GM12878 (cell line): ENCODE results near the gene TBC1D1. TPM values are rescaled to one million over a fixed set of nuclear protein-coding genes. Genes with fewer than 3 reads are reported as not detected.

ENCODE experiments used
- ATAC-seq: fragments of 200-7000 bp; cut with Tn5 transposase; 3 replicates; pipeline ENCODE4 v1.9.1; 2020; ENCODE audit warnings: mild to moderate bottlenecking, moderate library complexity
- BruUV-seq: library from RNA; stranded (reverse); fragments of 400-500 nt; replicated peaks from 2 replicates; lab custom pipeline; 2021; lab: Mats Ljungman, UMichigan
- CTCF ChIA-PET: fragments of 300-600 bp; sonication (Branson Sonifier 250); formaldehyde crosslinking; extraction: SDS; loops from one replicate; lab custom pipeline; 2021; ENCODE audit warnings: inconsistent platforms; lab: Yijun Ruan, JAX
- POLR2A ChIA-PET: fragments of 350-600 bp; formaldehyde crosslinking; extraction: SDS; loops from one replicate; lab custom pipeline; 2021; ENCODE audit warnings: inconsistent platforms; lab: Charles Lee
- RAD21 ChIA-PET: fragments of 300-600 bp; sonication (Branson Sonifier 250); formaldehyde crosslinking; loops from one replicate; lab custom pipeline; 2023; ENCODE audit warnings: antibody characterized with exemption; ENCODE audit not compliant: unreplicated experiment; lab: Charles Lee
- SMC1A ChIA-PET: fragments of 300-600 bp; sonication (Branson Sonifier 250); formaldehyde crosslinking; loops from one replicate; lab custom pipeline; 2023; ENCODE audit not compliant: unreplicated experiment, uncharacterized antibody; lab: Charles Lee
- DNase-seq: peaks from one replicate; pipeline ENCODE4 v3.0.0-alpha.2; 2011; ENCODE audit warnings: low read depth, low spot score
- FAIRE-seq: peaks from 3 replicates; lab custom pipeline; 2011; peaks lifted over from hg19 to GRCh38; lab: Jason Lieb, UNC
- H2AFZ ChIP-seq: 2 replicates; pipeline ENCODE4 v1.6.0; 2011; ENCODE audit warnings: low read depth, low read length, control low read depth; ENCODE audit not compliant: control insufficient read depth
- H3K27ac ChIP-seq: 2 replicates; pipeline ENCODE4 v1.5.1; 2011; ENCODE audit warnings: control low read depth; ENCODE audit not compliant: control insufficient read depth, insufficient read depth
- H3K27me3 ChIP-seq, 2 experiments: replicated peaks in 1 of 2; 2 replicates each; pipeline versions ENCODE4 v1.6.0 to v1.6.1; 2011; ENCODE audit warnings: low read length in 1 of 2; ENCODE audit not compliant: control insufficient read depth in 2 of 2, insufficient read depth in 2 of 2
- H3K36me3 ChIP-seq, 2 experiments: 2 replicates each; pipeline ENCODE4 v1.5.1; 2011; ENCODE audit warnings: low read length in 1 of 2; ENCODE audit not compliant: control insufficient read depth in 2 of 2, insufficient read depth in 2 of 2
- H3K4me1 ChIP-seq: 2 replicates; pipeline ENCODE4 v1.6.1; 2011; ENCODE audit warnings: mild to moderate bottlenecking, low read length, moderate library complexity, mixed read lengths; ENCODE audit not compliant: control insufficient read depth, insufficient read depth
- H3K4me2 ChIP-seq: 2 replicates; pipeline ENCODE4 v1.6.0; 2011; ENCODE audit warnings: control low read depth; ENCODE audit not compliant: control insufficient read depth, insufficient read depth
- H3K4me3 ChIP-seq: fragments of 200-600 bp; sonication (generic); 2 replicates; pipeline ENCODE4 v1.5.1; 2016
- H3K79me2 ChIP-seq: 2 replicates; pipeline ENCODE4 v1.6.0; 2011; ENCODE audit warnings: low read length; ENCODE audit not compliant: control insufficient read depth, insufficient read depth
- H3K9ac ChIP-seq: 2 replicates; pipeline ENCODE4 v1.8.0; 2011; ENCODE audit warnings: low read length, control low read depth, mixed read lengths; ENCODE audit not compliant: control insufficient read depth, insufficient read depth
- H3K9me3 ChIP-seq: replicated peaks from 3 replicates; pipeline ENCODE4 v1.5.1; 2011; ENCODE audit warnings: mild to moderate bottlenecking, low read length; ENCODE audit not compliant: control insufficient read depth, insufficient read depth
- H4K20me1 ChIP-seq: 2 replicates; pipeline ENCODE4 v1.6.0; 2011; ENCODE audit not compliant: control insufficient read depth, insufficient read depth
- CBX3 ChIP-seq: fragments of 200-600 bp; sonication (generic); IDR thresholded peaks from 2 replicates; pipeline ENCODE4 v1.6.1; 2016; ENCODE audit warnings: low read depth, borderline replicate concordance
- CREB1 ChIP-seq: IDR thresholded peaks from 2 replicates; pipeline ENCODE4 v1.6.1; 2012; ENCODE audit warnings: low read depth, mild to moderate bottlenecking, inconsistent platforms
- IKZF2 ChIP-seq, 2 experiments: fragments of 450-650 bp; IDR thresholded peaks; 2 replicates each; pipeline ENCODE4 v1.6.1; 2017; ENCODE audit warnings: mild to moderate bottlenecking in 2 of 2, moderate library complexity in 2 of 2
- MEF2B ChIP-seq: fragments of 450-650 bp; IDR thresholded peaks from 2 replicates; pipeline ENCODE4 v1.6.1; 2018; ENCODE audit warnings: mild to moderate bottlenecking, moderate library complexity; ENCODE audit not compliant: partially characterized antibody, poor library complexity, severe bottlenecking
- MYB ChIP-seq: fragments of 150-350 bp; IDR thresholded peaks from 2 replicates; pipeline ENCODE4 v1.6.1; 2014; ENCODE audit warnings: mild to moderate bottlenecking, low read depth, low read length, borderline replicate concordance
- RAD21 ChIP-seq: IDR thresholded peaks from 2 replicates; pipeline ENCODE4 v1.6.1; 2011; ENCODE audit warnings: mild to moderate bottlenecking, low read depth, low read length, moderate library complexity; ENCODE audit not compliant: insufficient read depth
- RUNX3 ChIP-seq: IDR thresholded peaks from 2 replicates; pipeline ENCODE4 v1.6.1; 2012; ENCODE audit warnings: low read length, inconsistent platforms
- ZNF217 ChIP-seq: fragments of 450-650 bp; IDR thresholded peaks from 2 replicates; pipeline ENCODE4 v1.6.1; 2017; ENCODE audit warnings: antibody characterized with exemption, mild to moderate bottlenecking
- ZNF274 ChIP-seq: IDR thresholded peaks from one replicate; pipeline ENCODE4 v1.8.0; 2011; ENCODE audit not compliant: insufficient read length, insufficient read depth
- WGBS: methylation state at CpG from one replicate; pipeline ENCODE4 v1.1.6; 2016; ENCODE audit warnings: low lambda C conversion rate; ENCODE audit not compliant: insufficient replicate concordance, insufficient coverage; ENCODE audit errors: missing lambda C conversion rate; 5-methylcytosine and 5-hydroxymethylcytosine counted together
- in situ Hi-C: fragments of 300-500 bp; cut with MboI; formaldehyde crosslinking; loops from 9 replicates; pipeline ENCODE4 v1.14.3; 2018; ENCODE audit warnings: mixed read lengths
- intact Hi-C: fragments of 100-400 bp; cut with micrococcal nuclease; formaldehyde crosslinking; loops from one replicate; pipeline ENCODE4 v1.14.2; 2022; ENCODE audit not compliant: unreplicated experiment
- polyA plus RNA-seq, 11 experiments: library from polyadenylated mRNA; depleted of rRNA in 4 of 11; unstranded in 6 of 11; stranded (reverse) in 5 of 11; fragments of >200 nt; fragmentation: Nextera tagmentation in 4 of 11; fragmentation: Illumina TruSeq in 1 of 11; extraction: Ambion mirVana in 4 of 11; extraction: Trizol in 1 of 11; gene quantifications; 1 replicate in 1 of 11; 2 replicates in 10 of 11; pipeline versions ENCODE4 v1.2.1 to v1.2.3, GENCODE V29; 2011 to 2016; ENCODE audit warnings: inconsistent platforms in 2 of 11, missing spikeins in 2 of 11, low read depth in 1 of 11
- total RNA-seq, 4 experiments: library from RNA; depleted of rRNA in 3 of 4; stranded (reverse); fragments of >200 nt in 3 of 4; fragmentation: Illumina TruSeq in 1 of 4; extraction: Trizol in 1 of 4; gene quantifications; 2 replicates each; pipeline versions ENCODE4 v1.2.1 to v1.2.3, GENCODE V29; 2013 to 2021
- TF ChIP-seq, protein P1 (sequence below): fragments of 450-650 bp; IDR thresholded peaks from 2 replicates; pipeline ENCODE4 v1.6.1; 2017; ENCODE audit warnings: mild to moderate bottlenecking, moderate library complexity
- TF ChIP-seq, protein P2 (sequence below): IDR thresholded peaks from 2 replicates; pipeline ENCODE4 v1.6.1; 2012; ENCODE audit warnings: low read length, inconsistent platforms
- TF ChIP-seq, protein P3 (sequence below): IDR thresholded peaks from 2 replicates; pipeline ENCODE4 v1.6.1; 2012; ENCODE audit warnings: low read depth, low read length, improper control_type of control experiment
- TF ChIP-seq, protein P4 (sequence below): fragments of 450-650 bp; formaldehyde crosslinking; IDR thresholded peaks from 2 replicates; pipeline ENCODE4 v1.4.0; 2020; ENCODE audit warnings: mild to moderate bottlenecking, moderate library complexity

Gene TBC1D1
- total and polyA plus RNA-seq, 10 of the 15 experiments (the other 5 are each of a cell fraction or from before 2014, with no cell fraction given), result 5.3 to 102 (median 57.8) TPM

DNA sequence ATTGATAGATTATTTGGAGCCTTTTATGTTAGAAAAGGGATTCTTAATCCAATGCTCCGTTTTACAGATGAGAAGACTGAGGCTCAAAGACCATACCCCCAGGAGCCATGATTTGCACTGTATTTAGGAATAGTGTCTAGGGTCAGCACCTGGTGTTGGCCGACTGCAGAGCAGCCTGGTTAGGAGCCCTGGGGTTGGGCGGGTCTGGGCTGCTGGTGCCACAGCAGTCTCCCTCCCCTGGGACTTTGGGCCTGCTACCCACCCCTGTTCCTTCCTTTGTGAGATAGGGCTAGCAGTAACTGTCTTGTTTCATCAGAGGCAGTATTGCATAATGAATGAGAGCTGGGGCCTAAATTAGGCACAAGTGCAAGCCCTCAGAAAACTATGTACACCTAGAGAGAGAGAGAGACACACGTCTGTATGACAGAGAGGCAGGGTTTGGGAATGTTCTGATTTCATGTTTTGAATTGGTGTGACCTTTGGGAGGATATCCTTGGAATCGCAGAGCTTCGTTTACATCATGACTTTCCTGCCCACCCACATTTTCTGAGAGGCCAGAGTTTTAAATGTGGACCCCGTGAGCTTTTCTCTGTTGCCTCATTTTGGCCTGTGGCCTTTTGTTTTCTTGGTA lies 181.0 kb downstream of the TBC1D1 start:
- ChIA-PET SMC1A (interaction anchor here (0.5 to 5.5 kb wide), 16 partner anchors 10 to 634 kb away, joined by 3 to 54 read pairs (median 4); no protein-coding TSS in a partner anchor), CTCF (interaction anchor here (0.5 to 11.8 kb wide), 13 partner anchors 9 to 784 kb away, joined by 3 to 202 read pairs (median 3); partner anchors contain the start of gene TLR6), POLR2A (interaction anchor here (1.0 to 1.2 kb wide), 3 partner anchors 10 to 59 kb away, joined by 3 to 4 read pairs (median 4); no protein-coding TSS in a partner anchor), RAD21 (interaction anchor here (1.0 to 12.5 kb wide), 5 partner anchors 57 to 604 kb away, joined by 3 to 173 read pairs (median 33); no protein-coding TSS in a partner anchor)
- intact Hi-C loops, result no loop called here
- Histone ChIP-seq H3K4me3 (no peak overlapping the region), H3K79me2 (no peaks in the 10 kb centered on the region), H3K36me3 (peaks cover 0 to 10% of the 10 kb centered on the region in 2 experiments; a peak in 3 of 4 replicates), H3K27me3 (no peaks in the 10 kb centered on the region), H3K4me1 (peaks cover 38% of the 10 kb centered on the region), H3K4me2 (no peak overlapping the region), H4K20me1 (no peaks in the 10 kb centered on the region), H3K9me3 (no peaks in the 10 kb centered on the region; the same call in 2 of the 3 replicates), H2AFZ (no peak overlapping the region), H3K9ac (no peak overlapping the region), H3K27ac (peak overlapping the region; percentile 41)
- 85% methylated on average over 7 of the region's 7 CpGs for WGBS
- no TSS peak for BruUV-seq
- in situ Hi-C loops, result loop anchor here (5.0 kb wide), 1 partner anchor 660 kb away; no protein-coding TSS in a partner anchor
- DNase-seq (no peak), FAIRE-seq (no peak), ATAC-seq (peak; percentile 41)
- TF ChIP-seq ZNF274 (no peak), MEF2B (peak; percentile 80), CBX3 (no peak), IKZF2 (IDR thresholded peaks at IDR 0.05) (0 out of 4 replicates have a peak, but pooled peaks have one; percentile 10 to 31), ZNF217 (peak; percentile 67; the same call in 1 of the 2 replicates), RAD21 (peak; percentile 78), CREB1 (0 out of 2 replicates have a peak, but pooled peaks have one; percentile 20), MYB (no peak), RUNX3 (0 out of 2 replicates have a peak, but pooled peaks have one; percentile 26)
- TF ChIP-seq, protein P1, sequence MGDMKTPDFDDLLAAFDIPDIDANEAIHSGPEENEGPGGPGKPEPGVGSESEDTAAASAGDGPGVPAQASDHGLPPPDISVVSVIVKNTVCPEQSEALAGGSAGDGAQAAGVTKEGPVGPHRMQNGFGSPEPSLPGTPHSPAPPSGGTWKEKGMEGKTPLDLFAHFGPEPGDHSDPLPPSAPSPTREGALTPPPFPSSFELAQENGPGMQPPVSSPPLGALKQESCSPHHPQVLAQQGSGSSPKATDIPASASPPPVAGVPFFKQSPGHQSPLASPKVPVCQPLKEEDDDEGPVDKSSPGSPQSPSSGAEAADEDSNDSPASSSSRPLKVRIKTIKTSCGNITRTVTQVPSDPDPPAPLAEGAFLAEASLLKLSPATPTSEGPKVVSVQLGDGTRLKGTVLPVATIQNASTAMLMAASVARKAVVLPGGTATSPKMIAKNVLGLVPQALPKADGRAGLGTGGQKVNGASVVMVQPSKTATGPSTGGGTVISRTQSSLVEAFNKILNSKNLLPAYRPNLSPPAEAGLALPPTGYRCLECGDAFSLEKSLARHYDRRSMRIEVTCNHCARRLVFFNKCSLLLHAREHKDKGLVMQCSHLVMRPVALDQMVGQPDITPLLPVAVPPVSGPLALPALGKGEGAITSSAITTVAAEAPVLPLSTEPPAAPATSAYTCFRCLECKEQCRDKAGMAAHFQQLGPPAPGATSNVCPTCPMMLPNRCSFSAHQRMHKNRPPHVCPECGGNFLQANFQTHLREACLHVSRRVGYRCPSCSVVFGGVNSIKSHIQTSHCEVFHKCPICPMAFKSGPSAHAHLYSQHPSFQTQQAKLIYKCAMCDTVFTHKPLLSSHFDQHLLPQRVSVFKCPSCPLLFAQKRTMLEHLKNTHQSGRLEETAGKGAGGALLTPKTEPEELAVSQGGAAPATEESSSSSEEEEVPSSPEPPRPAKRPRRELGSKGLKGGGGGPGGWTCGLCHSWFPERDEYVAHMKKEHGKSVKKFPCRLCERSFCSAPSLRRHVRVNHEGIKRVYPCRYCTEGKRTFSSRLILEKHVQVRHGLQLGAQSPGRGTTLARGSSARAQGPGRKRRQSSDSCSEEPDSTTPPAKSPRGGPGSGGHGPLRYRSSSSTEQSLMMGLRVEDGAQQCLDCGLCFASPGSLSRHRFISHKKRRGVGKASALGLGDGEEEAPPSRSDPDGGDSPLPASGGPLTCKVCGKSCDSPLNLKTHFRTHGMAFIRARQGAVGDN, result peak; percentile 72; the same call in 1 of the 2 replicates
- TF ChIP-seq, protein P2, sequence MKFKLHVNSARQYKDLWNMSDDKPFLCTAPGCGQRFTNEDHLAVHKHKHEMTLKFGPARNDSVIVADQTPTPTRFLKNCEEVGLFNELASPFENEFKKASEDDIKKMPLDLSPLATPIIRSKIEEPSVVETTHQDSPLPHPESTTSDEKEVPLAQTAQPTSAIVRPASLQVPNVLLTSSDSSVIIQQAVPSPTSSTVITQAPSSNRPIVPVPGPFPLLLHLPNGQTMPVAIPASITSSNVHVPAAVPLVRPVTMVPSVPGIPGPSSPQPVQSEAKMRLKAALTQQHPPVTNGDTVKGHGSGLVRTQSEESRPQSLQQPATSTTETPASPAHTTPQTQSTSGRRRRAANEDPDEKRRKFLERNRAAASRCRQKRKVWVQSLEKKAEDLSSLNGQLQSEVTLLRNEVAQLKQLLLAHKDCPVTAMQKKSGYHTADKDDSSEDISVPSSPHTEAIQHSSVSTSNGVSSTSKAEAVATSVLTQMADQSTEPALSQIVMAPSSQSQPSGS, result 0 out of 2 replicates have a peak, but pooled peaks have one; percentile 29
- TF ChIP-seq, protein P3, sequence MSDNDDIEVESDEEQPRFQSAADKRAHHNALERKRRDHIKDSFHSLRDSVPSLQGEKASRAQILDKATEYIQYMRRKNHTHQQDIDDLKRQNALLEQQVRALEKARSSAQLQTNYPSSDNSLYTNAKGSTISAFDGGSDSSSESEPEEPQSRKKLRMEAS, result no peak
- TF ChIP-seq, protein P4, sequence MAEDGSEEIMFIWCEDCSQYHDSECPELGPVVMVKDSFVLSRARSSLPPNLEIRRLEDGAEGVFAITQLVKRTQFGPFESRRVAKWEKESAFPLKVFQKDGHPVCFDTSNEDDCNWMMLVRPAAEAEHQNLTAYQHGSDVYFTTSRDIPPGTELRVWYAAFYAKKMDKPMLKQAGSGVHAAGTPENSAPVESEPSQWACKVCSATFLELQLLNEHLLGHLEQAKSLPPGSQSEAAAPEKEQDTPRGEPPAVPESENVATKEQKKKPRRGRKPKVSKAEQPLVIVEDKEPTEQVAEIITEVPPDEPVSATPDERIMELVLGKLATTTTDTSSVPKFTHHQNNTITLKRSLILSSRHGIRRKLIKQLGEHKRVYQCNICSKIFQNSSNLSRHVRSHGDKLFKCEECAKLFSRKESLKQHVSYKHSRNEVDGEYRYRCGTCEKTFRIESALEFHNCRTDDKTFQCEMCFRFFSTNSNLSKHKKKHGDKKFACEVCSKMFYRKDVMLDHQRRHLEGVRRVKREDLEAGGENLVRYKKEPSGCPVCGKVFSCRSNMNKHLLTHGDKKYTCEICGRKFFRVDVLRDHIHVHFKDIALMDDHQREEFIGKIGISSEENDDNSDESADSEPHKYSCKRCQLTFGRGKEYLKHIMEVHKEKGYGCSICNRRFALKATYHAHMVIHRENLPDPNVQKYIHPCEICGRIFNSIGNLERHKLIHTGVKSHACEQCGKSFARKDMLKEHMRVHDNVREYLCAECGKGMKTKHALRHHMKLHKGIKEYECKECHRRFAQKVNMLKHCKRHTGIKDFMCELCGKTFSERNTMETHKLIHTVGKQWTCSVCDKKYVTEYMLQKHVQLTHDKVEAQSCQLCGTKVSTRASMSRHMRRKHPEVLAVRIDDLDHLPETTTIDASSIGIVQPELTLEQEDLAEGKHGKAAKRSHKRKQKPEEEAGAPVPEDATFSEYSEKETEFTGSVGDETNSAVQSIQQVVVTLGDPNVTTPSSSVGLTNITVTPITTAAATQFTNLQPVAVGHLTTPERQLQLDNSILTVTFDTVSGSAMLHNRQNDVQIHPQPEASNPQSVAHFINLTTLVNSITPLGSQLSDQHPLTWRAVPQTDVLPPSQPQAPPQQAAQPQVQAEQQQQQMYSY (CRISPR knock-in tag), result no peak
